Measurements from ENCODE around the gene MAGI3.
"Not testable (repeated sequence)": the region's sequence is repeated elsewhere in the genome, so short reads cannot be mapped to it uniquely, and the experiment has no call there.

Gene MAGI3

GRCh38 chr1:113452921-113453770, 62.8 kb downstream of the MAGI3 start:
- peak in 1 of 2 donors; percentile 28 for DNase-seq

- DNase-seq = no peak
These were observed 63.4 kb downstream of the MAGI3 start for GRCh38 chr1:113453771-113454083.

- DNase-seq = no peak
These were observed 65.1 kb downstream of the MAGI3 start for GRCh38 chr1:113455374-113455773.

GRCh38 chr1:113456967-113457366, 66.7 kb downstream of the MAGI3 start:
- DNase-seq = no peak

GRCh38 chr1:113459279-113459678, 69.0 kb downstream of the MAGI3 start:
- DNase-seq = no peak

- no peak for DNase-seq
These were observed 77.7 kb downstream of the MAGI3 start for GRCh38 chr1:113467991-113468390.

GRCh38 chr1:113478427-113479195, 88.3 kb downstream of the MAGI3 start:
- not testable (repeated sequence) for DNase-seq

- no peak for DNase-seq
These were observed 89.7 kb downstream of the MAGI3 start for GRCh38 chr1:113479713-113480676.

GRCh38 chr1:113485131-113485530, 94.8 kb downstream of the MAGI3 start:
- not testable (repeated sequence) for DNase-seq

GRCh38 chr1:113488576-113489177, 98.4 kb downstream of the MAGI3 start:
- no peak for DNase-seq

- DNase-seq = no peak
These were observed 100.1 kb downstream of the MAGI3 start for GRCh38 chr1:113490384-113490783.

- no peak for DNase-seq
These were observed 103.2 kb downstream of the MAGI3 start for GRCh38 chr1:113493533-113493932.

GRCh38 chr1:113505357-113505756, 115.0 kb downstream of the MAGI3 start:
- no peak for DNase-seq

- no peak for DNase-seq
These were observed 117.4 kb downstream of the MAGI3 start for GRCh38 chr1:113507552-113508214.

GRCh38 chr1:113508364-113509164, 118.2 kb downstream of the MAGI3 start:
- no peak for DNase-seq

- not testable (repeated sequence) for DNase-seq
These were observed 119.5 kb downstream of the MAGI3 start for GRCh38 chr1:113509766-113510165.

GRCh38 chr1:113511269-113511668, 121.0 kb downstream of the MAGI3 start:
- DNase-seq = no peak

- no peak for DNase-seq
These were observed 125.2 kb downstream of the MAGI3 start for GRCh38 chr1:113515498-113515897.

- DNase-seq = no peak
These were observed 127.0 kb downstream of the MAGI3 start for GRCh38 chr1:113517346-113517745.

GRCh38 chr1:113517983-113518382, 127.7 kb downstream of the MAGI3 start:
- DNase-seq = no peak

GRCh38 chr1:113519556-113519955, 129.2 kb downstream of the MAGI3 start:
- no peak for DNase-seq
